Thyroid gland (tissue), 4 donors: Measurements from ENCODE around the gene SEMA5A.

Source experiments
- POLR2A ChIP-seq, 2 donors: fragments of 450-650 bp; IDR thresholded peaks; one replicate each; pipeline ENCODE4 v1.6.1; 2017; ENCODE audit warnings: antibody characterized with exemption in 2 of 2, mild to moderate bottlenecking in 2 of 2, moderate library complexity in 1 of 2
- TF ChIP-seq, protein P1 (sequence below), 6 experiments: fragments of 200-600 bp in 3 of 6; fragments of 450-650 bp in 3 of 6; sonication (generic) in 3 of 6; IDR thresholded peaks; one replicate each; pipeline ENCODE4 v1.5.1; 2016 to 2019; ENCODE audit warnings: antibody characterized with exemption in 6 of 6, mild to moderate bottlenecking in 2 of 6, inconsistent platforms in 1 of 6, moderate library complexity in 1 of 6

DNA sequence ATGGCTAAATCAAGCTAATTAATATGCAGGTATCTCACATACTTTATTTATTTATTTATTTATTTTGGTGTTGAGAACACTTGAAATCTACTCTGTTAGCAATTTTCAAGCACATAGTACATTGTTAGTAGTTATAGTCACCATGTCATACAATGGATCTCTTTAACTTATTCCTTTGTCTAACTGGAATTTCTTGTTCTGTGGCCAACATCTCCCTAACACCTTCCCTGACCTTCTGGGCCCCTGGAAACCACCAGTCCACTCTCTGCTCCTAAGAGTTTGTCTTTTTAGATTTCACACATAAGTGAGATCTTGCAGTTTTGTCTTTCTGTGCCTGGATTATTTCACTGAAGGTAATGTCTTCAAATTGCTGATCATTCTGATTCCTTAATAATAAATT lies 229.1 kb downstream of the SEMA5A start:
- TF ChIP-seq, protein P1, sequence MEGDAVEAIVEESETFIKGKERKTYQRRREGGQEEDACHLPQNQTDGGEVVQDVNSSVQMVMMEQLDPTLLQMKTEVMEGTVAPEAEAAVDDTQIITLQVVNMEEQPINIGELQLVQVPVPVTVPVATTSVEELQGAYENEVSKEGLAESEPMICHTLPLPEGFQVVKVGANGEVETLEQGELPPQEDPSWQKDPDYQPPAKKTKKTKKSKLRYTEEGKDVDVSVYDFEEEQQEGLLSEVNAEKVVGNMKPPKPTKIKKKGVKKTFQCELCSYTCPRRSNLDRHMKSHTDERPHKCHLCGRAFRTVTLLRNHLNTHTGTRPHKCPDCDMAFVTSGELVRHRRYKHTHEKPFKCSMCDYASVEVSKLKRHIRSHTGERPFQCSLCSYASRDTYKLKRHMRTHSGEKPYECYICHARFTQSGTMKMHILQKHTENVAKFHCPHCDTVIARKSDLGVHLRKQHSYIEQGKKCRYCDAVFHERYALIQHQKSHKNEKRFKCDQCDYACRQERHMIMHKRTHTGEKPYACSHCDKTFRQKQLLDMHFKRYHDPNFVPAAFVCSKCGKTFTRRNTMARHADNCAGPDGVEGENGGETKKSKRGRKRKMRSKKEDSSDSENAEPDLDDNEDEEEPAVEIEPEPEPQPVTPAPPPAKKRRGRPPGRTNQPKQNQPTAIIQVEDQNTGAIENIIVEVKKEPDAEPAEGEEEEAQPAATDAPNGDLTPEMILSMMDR (IDR thresholded peaks at IDR 0.05) = no peak
- no peak for TF ChIP-seq POLR2A (IDR thresholded peaks at IDR 0.05)
